IPS-18a (cell line): ENCODE measurements around the gene KLHDC1.
"Not testable (repeated sequence)": the region's sequence is repeated elsewhere in the genome, so short reads cannot be mapped to it uniquely, and the experiment has no call there.

Experiments
- H3K27ac ChIP-seq: one replicate; pipeline ENCODE4 v1.5.1; 2013; ENCODE audit warnings: low read length
- H3K27me3 ChIP-seq: one replicate; pipeline ENCODE4 v1.6.1; 2013; ENCODE audit warnings: mild to moderate bottlenecking, low read length; ENCODE audit not compliant: control insufficient read depth, insufficient read depth
- H3K36me3 ChIP-seq: one replicate; pipeline ENCODE4 v1.6.1; 2013; ENCODE audit warnings: low read depth, low read length; ENCODE audit not compliant: control insufficient read depth
- H3K4me1 ChIP-seq: one replicate; pipeline ENCODE4 v1.6.1; 2013; ENCODE audit warnings: low read depth, low read length; ENCODE audit not compliant: control insufficient read depth
- H3K4me3 ChIP-seq: one replicate; pipeline ENCODE4 v1.5.1; 2013; ENCODE audit warnings: low read length
- H3K9ac ChIP-seq: one replicate; pipeline ENCODE4 v1.6.1; 2013; ENCODE audit warnings: mild to moderate bottlenecking, low read length, moderate library complexity
- H3K9me3 ChIP-seq: one replicate; pipeline ENCODE4 v1.6.1; 2013; ENCODE audit warnings: low read depth, low read length; ENCODE audit not compliant: control insufficient read depth

Gene KLHDC1

DNA sequence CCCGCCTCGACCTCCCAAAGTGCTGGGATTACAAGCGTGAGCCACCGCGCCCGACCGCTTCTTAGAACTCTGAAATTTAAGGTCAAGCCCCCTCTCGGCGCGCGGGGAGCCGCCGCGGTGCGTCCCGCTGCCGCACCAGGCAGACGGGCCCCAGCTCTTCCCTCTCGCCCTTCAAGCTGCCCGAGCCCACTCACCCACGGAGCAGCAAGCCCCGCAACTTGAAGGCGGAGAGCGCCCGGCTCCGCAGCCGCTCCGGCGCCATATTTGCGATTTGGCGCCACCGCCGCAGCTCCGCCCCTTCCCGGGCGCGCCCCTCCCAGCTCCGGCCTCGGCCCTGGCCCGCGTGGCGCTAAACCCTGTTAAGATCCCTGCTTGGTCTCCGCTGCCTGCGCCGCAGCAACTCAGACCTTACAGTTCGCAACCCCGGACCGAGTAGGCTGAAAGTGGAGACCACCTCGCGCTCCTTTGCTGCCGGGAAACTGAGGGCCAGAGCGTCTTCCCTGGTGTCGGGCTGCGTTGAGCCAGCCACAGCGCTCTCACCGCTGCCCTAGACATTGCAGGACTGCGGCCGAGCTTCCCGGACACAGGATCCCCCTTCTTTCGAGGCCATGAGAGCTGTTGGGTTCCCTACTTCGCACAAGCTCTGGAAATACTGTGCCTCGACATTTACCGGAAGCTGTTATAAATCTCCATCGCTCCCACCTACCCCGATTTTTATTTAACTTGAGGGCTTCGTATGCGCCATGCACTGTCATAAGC lies 4.8 kb upstream of the KLHDC1 start, which contains the start of gene POLE2:
Gene POLE2 (minus strand): TSS at position 273 of the 759 bp plus-strand sequence. CDS start 11 bp downstream, at position 262.
- Histone ChIP-seq H3K9me3 (no peaks in the 10 kb centered on the region), H3K27ac (peak within 1 kb of the TSS; percentile 84), H3K9ac (peak within 1 kb of the TSS; percentile 85), H3K4me3 (peak within 1 kb of the TSS; percentile 78), H3K27me3 (peaks cover 29% of the 10 kb centered on the region), H3K36me3 (no peaks in the 10 kb centered on the region), H3K4me1 (peaks cover 14% of the 10 kb centered on the region)

DNA sequence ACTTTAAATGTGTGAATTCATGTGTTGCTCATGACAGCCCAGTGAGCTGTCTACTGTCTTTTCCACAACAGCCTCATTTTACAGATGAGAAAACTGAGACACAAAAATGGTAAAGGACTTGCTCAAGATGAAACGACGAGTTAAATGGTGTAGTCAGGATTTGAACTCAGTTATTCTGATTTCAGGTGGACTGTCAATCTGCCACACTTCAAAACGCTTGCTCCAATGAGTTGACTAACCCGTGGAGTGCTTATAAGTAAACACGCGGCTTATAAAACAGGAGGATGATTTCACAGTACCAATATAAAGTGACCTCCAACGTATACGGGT lies 4.3 kb upstream of the KLHDC1 start:
- Histone ChIP-seq H3K9ac (peak overlapping the region; percentile 85), H3K27me3 (peaks cover 33% of the 10 kb centered on the region), H3K36me3 (no peaks in the 10 kb centered on the region), H3K9me3 (no peaks in the 10 kb centered on the region), H3K4me3 (peak overlapping the region; percentile 78), H3K27ac (no peak overlapping the region), H3K4me1 (peaks cover 14% of the 10 kb centered on the region)

DNA sequence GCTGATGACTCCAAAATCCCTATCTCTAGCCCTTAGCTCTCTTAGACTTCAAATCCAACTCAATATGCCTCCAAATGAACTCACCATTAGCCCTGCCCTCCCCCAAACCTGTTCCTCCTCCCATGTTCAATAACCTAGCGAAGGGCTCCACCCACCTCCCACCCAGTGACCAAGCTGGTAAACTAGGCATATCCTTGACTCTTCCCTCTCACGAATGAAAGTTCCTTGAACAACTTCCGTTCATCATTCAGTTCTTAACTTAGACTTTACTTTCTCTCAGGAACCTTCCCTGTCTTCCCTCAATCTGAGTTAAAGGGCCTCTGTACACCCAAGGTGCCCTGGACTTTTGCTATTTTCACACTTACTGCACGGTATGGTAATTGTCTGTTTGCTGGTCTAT lies 1.9 kb upstream of the KLHDC1 start:
- Histone ChIP-seq H3K4me3 (no peak overlapping the region), H3K4me1 (peaks cover 14% of the 10 kb centered on the region), H3K9me3 (no peaks in the 10 kb centered on the region), H3K36me3 (no peaks in the 10 kb centered on the region), H3K27me3 (peaks cover 39% of the 10 kb centered on the region), H3K27ac (no peak overlapping the region), H3K9ac (no peak overlapping the region)

- H3K36me3 ChIP-seq, result no peaks in the 10 kb centered on the region
- H3K9ac ChIP-seq, result peak overlapping the region; percentile 66
- H3K27ac ChIP-seq, result no peak overlapping the region
- peak overlapping the region; percentile 76 for H3K4me3 ChIP-seq
- H3K27me3 ChIP-seq, result peaks cover 39% of the 10 kb centered on the region
- peaks cover 14% of the 10 kb centered on the region for H3K4me1 ChIP-seq
- no peaks in the 10 kb centered on the region for H3K9me3 ChIP-seq
Measured at GRCh38 chr14:49692193-49692757, 645 bp upstream of the KLHDC1 start.

DNA sequence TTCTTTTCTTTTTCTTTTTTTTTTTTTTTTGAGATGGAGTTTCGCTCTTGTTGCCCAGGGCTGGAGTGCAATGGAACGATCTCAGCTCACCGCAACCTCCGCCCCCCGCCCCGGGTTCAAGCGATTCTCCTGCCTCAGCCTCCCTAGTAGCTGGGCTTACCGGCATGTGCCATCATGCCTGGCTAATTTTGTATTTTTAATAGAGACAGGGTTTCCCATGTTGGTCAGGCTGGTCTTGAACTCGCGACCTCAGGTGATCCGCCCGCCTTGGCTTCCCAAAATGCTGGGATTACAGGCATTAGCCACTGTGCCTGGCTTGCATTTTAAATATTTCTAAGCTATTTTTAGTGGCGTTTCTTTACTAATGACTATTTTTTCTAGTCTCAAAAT lies 810 bp downstream of the KLHDC1 start:
- H3K36me3 ChIP-seq, H3K4me1 ChIP-seq, H3K9me3 ChIP-seq, H3K27ac ChIP-seq: not testable (repeated sequence)
- Histone ChIP-seq H3K9ac (peak overlapping the region; percentile 66), H3K27me3 (peaks cover 36% of the 10 kb centered on the region), H3K4me3 (peak overlapping the region; percentile 76)

DNA sequence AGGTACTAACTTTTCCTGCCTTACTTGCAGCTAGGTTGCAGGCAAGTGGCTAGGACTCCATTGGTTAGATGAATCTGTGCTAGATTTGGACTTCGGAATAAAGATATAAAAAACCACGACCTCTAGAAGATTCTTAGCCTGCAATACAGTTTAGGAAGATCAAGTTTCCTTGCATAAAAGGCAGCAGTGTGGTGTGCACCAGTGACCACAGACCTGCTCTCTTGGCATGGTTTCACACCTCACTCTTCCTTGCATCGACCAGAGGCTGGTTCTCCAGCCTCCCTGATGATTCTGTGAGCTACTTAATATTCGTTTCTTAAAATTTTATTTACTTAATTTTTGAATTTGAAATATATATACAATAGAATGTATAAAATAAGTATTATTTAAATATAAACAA lies 9.8 kb downstream of the KLHDC1 start:
- Histone ChIP-seq H3K4me3 (no peak overlapping the region), H3K4me1 (no peaks in the 10 kb centered on the region), H3K27me3 (no peaks in the 10 kb centered on the region), H3K36me3 (no peaks in the 10 kb centered on the region), H3K27ac (no peak overlapping the region), H3K9me3 (no peaks in the 10 kb centered on the region), H3K9ac (no peak overlapping the region)

- H3K9me3 ChIP-seq, result no peaks in the 10 kb centered on the region
- H3K4me3 ChIP-seq, result no peak overlapping the region
- H3K9ac ChIP-seq, result no peak overlapping the region
- H3K27ac ChIP-seq, result no peak overlapping the region
- H3K36me3 ChIP-seq, result no peaks in the 10 kb centered on the region
- H3K27me3 ChIP-seq, result no peaks in the 10 kb centered on the region
- H3K4me1 ChIP-seq, result no peaks in the 10 kb centered on the region
Measured at GRCh38 chr14:49703965-49704364, 11.0 kb downstream of the KLHDC1 start.

DNA sequence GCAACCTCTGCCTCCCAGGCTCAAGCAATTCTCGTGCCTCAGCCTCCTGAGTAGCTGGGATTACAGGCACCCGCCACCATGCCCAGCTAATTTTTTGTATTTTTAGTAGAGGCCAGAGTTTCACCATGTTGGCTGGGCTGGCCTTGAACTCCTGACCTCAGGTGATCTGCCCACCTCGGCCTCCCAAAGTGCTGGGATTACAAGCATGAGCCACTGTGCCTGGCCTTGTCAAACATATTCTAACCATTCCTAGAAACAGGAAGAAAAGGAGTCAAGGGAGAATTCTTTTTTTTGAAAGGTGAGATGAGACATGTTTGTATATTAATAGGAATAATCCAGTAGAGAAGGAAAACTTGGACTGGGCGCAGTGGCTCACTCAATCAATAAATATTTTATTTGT lies 11.6 kb downstream of the KLHDC1 start:
- H3K4me3 ChIP-seq, H3K9me3 ChIP-seq, H3K27ac ChIP-seq, H3K4me1 ChIP-seq, H3K27me3 ChIP-seq, H3K36me3 ChIP-seq, H3K9ac ChIP-seq: not testable (repeated sequence)

DNA sequence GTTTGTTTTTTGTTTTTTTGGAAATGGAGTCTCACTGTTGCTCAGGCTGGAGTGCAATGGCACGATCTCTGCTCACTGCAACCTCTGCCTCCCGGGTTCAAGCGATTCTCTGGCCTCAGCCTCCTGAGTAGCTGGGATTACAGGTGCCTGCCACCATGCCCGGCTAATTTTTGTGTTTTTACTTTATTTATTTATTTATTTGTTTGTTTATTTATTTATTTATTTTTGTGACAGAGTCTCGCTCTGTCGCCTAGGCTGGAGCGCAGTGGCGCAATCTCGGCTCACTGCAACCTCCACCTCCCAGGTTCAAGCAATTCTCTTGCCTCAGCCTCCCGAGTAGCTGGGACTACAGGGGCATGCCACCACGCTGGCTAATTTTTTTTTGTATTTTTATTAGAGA lies 18.1 kb downstream of the KLHDC1 start:
- H3K36me3 ChIP-seq, H3K27me3 ChIP-seq, H3K4me3 ChIP-seq, H3K9me3 ChIP-seq, H3K4me1 ChIP-seq, H3K9ac ChIP-seq, H3K27ac ChIP-seq: not testable (repeated sequence)

DNA sequence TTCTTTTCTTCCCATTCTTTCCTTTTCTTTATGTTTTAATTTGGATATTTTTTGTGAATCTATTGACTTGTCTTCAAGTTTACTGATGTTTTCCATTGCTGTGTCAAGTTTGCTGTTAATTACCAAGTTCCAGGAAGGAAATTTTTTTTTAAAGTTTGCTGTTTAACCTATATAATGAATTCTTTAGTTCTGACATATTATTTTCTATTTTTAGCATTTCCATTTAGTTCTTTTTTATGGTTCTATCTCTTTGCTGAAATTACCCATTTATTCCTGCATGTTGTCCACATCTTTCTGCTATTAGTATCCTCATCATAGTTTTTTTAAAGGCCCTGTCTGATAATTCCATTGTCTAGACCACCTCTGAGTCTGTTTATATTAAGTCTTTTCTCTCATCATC lies 27.8 kb downstream of the KLHDC1 start:
- H3K9me3 ChIP-seq, result no peaks in the 10 kb centered on the region
- H3K27ac ChIP-seq, result no peak overlapping the region
- no peaks in the 10 kb centered on the region for H3K27me3 ChIP-seq
- no peak overlapping the region for H3K4me3 ChIP-seq
- no peaks in the 10 kb centered on the region for H3K36me3 ChIP-seq
- H3K4me1 ChIP-seq, result no peaks in the 10 kb centered on the region
- no peak overlapping the region for H3K9ac ChIP-seq

GRCh38 chr14:49721733-49722435 lies 29.0 kb downstream of the KLHDC1 start:
- not testable (repeated sequence) for H3K4me3 ChIP-seq, H3K4me1 ChIP-seq, H3K27me3 ChIP-seq, H3K36me3 ChIP-seq, H3K9me3 ChIP-seq, H3K27ac ChIP-seq, H3K9ac ChIP-seq

DNA sequence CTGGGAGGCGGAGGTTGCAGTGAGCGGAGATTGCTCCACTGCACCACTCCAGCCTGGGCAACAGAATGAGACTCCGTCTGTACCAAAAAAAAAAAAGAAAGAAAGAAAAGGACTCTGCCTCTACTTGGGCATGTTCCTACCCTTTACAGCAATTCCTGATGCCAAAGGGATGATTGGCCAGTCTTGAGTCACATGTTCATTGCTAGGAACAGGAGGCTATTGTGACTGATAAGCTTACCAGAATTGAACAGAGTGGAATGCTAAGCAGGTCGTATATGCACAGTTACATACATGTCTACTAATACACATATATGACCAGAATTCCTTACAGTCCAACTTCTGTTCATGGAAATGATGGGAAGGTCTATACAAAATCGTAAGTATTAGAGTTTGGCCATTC lies 34.3 kb downstream of the KLHDC1 start:
- no peaks in the 10 kb centered on the region for H3K27me3 ChIP-seq
- no peak overlapping the region for H3K27ac ChIP-seq
- H3K36me3 ChIP-seq, result no peaks in the 10 kb centered on the region
- no peaks in the 10 kb centered on the region for H3K4me1 ChIP-seq
- no peaks in the 10 kb centered on the region for H3K9me3 ChIP-seq
- H3K4me3 ChIP-seq, result no peak overlapping the region
- H3K9ac ChIP-seq, result no peak overlapping the region
